Measurements from ENCODE around the gene DYNLT5.
"Not testable (repeated sequence)": the region's sequence is repeated elsewhere in the genome, so short reads cannot be mapped to it uniquely, and the experiment has no call there.

Gene DYNLT5

GRCh38 chr1:66791621-66792610 lies 39.7 kb downstream of the DYNLT5 start:
- no peak for DNase-seq

- not testable (repeated sequence) for DNase-seq
Measured at GRCh38 chr1:66795839-66796238, 43.6 kb downstream of the DYNLT5 start.

DNA sequence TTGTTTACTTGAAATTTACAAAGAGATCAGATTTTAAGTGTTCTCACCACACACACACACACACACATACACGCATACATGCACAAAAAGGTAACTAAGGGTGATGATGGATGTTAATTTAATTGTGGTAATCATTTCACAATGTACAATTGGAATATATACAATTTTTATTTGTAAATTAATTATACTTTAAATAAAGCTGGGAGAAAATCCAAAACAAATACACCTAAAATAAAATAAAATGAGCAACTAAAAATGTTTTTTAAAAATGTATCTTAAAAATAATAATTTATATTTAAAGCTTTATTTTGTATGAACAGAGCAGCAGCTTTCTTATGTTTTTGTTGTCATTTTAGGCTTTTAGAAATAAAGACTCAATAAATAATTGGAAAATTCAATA lies 57.0 kb downstream of the DYNLT5 start:
- no peak for DNase-seq

DNA sequence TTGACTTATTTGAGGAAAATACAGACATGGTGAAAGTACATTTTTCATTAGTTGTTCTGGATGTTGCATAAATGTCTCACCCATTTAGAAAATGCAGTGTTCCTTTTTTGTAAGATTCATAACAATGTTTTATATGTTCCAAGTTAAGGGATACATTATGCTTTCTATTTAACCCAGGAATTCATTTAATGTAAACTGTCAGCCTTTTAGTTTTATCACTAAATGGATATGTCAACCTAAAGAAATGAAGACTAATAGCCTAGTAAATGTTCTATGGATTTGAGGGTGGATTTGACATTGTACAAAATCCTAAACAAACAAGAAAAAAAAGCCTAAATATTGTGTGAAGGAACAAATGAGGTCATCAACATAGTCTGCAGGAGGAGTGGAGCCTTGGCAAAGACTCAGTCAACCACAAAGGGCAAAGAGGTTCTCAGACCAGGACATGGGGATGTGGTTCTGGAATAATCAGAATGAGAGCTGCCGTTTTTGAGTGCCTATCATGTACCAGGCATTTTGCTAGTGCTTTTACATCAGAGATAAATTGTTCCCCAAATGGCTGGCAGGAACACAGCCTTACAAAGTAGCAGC lies 57.6 kb downstream of the DYNLT5 start:
- DNase-seq, result peak; percentile 22

GRCh38 chr1:66824771-66825170 lies 72.5 kb downstream of the DYNLT5 start:
- no peak for DNase-seq

Data from NCI-H69 (cell line).